Esophagus squamous epithelium (tissue), 4 donors: Measurements from ENCODE around the gene KAZN.

Experiments
- POLR2A ChIP-seq, 4 donors: fragments of 450-650 bp; IDR thresholded peaks; one replicate each; pipeline ENCODE4 v1.6.1; 2017; ENCODE audit warnings: antibody characterized with exemption in 4 of 4, mild to moderate bottlenecking in 4 of 4, moderate library complexity in 3 of 4
- TF ChIP-seq, protein P1 (sequence below), 6 experiments: fragments of 450-650 bp in 4 of 6; fragments of 200-600 bp in 2 of 6; sonication (generic) in 2 of 6; IDR thresholded peaks; one replicate each; pipeline ENCODE4 v1.5.1; 2016 to 2019; ENCODE audit warnings: antibody characterized with exemption in 6 of 6, mild to moderate bottlenecking in 4 of 6, moderate library complexity in 4 of 6

DNA sequence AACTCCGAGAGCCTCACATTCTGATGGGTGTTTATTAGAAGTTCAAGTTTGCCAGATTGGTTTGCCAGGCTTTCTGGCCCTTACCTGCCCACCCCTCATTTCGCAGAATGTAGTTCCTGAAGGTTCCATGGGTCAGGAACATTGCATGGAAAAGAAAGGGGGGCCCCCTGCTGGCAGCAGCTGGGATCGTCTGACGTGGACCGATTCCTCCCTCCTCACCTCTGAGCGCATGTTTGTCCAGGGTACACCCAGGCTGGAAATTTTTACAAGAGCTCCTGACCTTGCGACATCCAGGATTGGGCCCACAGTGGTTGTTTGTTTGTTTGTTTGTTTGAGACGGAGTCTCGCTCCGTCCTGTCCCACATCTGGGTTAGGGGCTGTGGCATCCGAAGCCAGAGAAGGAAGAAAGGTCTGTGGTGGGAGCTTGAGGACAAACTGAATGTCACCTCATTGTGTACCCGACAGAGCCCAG lies 429.1 kb downstream of the KAZN start:
- TF ChIP-seq, protein P1, sequence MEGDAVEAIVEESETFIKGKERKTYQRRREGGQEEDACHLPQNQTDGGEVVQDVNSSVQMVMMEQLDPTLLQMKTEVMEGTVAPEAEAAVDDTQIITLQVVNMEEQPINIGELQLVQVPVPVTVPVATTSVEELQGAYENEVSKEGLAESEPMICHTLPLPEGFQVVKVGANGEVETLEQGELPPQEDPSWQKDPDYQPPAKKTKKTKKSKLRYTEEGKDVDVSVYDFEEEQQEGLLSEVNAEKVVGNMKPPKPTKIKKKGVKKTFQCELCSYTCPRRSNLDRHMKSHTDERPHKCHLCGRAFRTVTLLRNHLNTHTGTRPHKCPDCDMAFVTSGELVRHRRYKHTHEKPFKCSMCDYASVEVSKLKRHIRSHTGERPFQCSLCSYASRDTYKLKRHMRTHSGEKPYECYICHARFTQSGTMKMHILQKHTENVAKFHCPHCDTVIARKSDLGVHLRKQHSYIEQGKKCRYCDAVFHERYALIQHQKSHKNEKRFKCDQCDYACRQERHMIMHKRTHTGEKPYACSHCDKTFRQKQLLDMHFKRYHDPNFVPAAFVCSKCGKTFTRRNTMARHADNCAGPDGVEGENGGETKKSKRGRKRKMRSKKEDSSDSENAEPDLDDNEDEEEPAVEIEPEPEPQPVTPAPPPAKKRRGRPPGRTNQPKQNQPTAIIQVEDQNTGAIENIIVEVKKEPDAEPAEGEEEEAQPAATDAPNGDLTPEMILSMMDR (IDR thresholded peaks at IDR 0.05): peak; percentile 63 to 88 (median 82)
- TF ChIP-seq POLR2A (IDR thresholded peaks at IDR 0.05): no peak
